HL-60 (cell line): ENCODE measurements around the gene PSMC2.

Source experiments
- DNase-seq, 2 experiments: peaks; one replicate each; pipeline ENCODE4 v3.0.0-alpha.2; 2010 to 2020; ENCODE audit warnings: low read depth in 1 of 2, low spot score in 1 of 2
- H3K27ac ChIP-seq: fragments of 250-450 bp; sonication (Bioruptor Pico); replicated peaks from 2 replicates; pipeline ENCODE4 v1.5.1; 2020; ENCODE audit warnings: mild to moderate bottlenecking, moderate library complexity
- H3K27me3 ChIP-seq: fragments of 250-450 bp; sonication (Bioruptor Pico); 2 replicates; pipeline ENCODE4 v1.5.1; 2021; ENCODE audit warnings: mild to moderate bottlenecking, moderate library complexity; ENCODE audit not compliant: insufficient read depth, poor library complexity, severe bottlenecking
- H3K4me3 ChIP-seq: replicated peaks from 2 replicates; pipeline ENCODE4 v1.5.1; 2011; ENCODE audit warnings: mild to moderate bottlenecking, control low read depth, low read length; ENCODE audit not compliant: insufficient read depth
- GABPA ChIP-seq: IDR thresholded peaks from 2 replicates; pipeline ENCODE4 v1.6.1; 2012; ENCODE audit warnings: low read depth
- POLR2AphosphoS5 ChIP-seq: IDR thresholded peaks from 2 replicates; pipeline ENCODE4 v1.6.1; 2012; ENCODE audit warnings: low read depth
- REST ChIP-seq: IDR thresholded peaks from 2 replicates; pipeline ENCODE4 v1.6.1; 2012; ENCODE audit warnings: low read depth; ENCODE audit not compliant: insufficient replicate concordance
- SPI1 ChIP-seq: IDR thresholded peaks from 2 replicates; pipeline ENCODE4 v1.6.1; 2012; ENCODE audit warnings: low read depth, mild to moderate bottlenecking, borderline replicate concordance
- TF ChIP-seq, protein P1 (sequence below): IDR thresholded peaks from one replicate; pipeline ENCODE4 v1.5.1; 2011; ENCODE audit warnings: low read length, control low read depth, inconsistent platforms; ENCODE audit not compliant: insufficient read depth

Gene PSMC2

DNA sequence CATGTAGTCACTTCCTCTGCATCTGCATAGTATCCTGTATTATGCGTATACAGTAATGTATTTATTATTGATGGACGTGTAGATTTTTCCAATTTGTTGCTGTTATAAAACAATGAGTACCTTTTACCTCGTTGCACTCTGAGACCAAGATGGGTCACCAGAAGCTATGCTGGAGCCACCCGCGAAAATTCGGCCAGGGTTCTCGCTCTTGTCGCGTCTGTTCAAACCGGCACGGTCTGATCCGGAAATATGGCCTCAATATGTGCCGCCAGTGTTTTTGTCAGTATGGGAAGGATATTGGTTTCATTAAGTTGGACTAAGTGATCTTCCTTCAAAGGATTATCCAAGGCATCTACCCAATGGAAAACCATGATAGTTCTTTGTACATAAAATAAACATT is 1.0 kb downstream of the PSMC2 start:
- Histone ChIP-seq H3K4me3 (peak overlapping the region; percentile 77), H3K27me3 (no peaks in the 10 kb centered on the region), H3K27ac (peak overlapping the region; percentile 86)
- TF ChIP-seq SPI1 (peak; percentile 27; the same call in 1 of the 2 replicates), REST (no peak)
- DNase-seq: peak in 1 of 2 experiments; percentile 41

- Histone ChIP-seq H3K27ac (peak overlapping the region; percentile 86), H3K4me3 (peak overlapping the region; percentile 77), H3K27me3 (no peaks in the 10 kb centered on the region)
- TF ChIP-seq SPI1: no peak
- no peak for TF ChIP-seq POLR2AphosphoS5
- TF ChIP-seq REST: no peak
- no peak for DNase-seq
These were observed 1.5 kb downstream of the PSMC2 start for GRCh38 chr7:103348959-103349358.

- Histone ChIP-seq H3K27me3 (no peaks in the 10 kb centered on the region), H3K4me3 (peak overlapping the region; percentile 77), H3K27ac (peak overlapping the region; percentile 86)
- no peak for TF ChIP-seq POLR2AphosphoS5
- TF ChIP-seq SPI1: peak; percentile 87
- peak in 1 of 2 experiments; percentile 14 for DNase-seq
These were observed 2.4 kb downstream of the PSMC2 start for GRCh38 chr7:103349805-103350204.

- H3K27me3 ChIP-seq: no peaks in the 10 kb centered on the region
- no peak for TF ChIP-seq SPI1
- TF ChIP-seq POLR2AphosphoS5: no peak
- TF ChIP-seq REST: no peak
- TF ChIP-seq GABPA: no peak
- TF ChIP-seq, protein P1, sequence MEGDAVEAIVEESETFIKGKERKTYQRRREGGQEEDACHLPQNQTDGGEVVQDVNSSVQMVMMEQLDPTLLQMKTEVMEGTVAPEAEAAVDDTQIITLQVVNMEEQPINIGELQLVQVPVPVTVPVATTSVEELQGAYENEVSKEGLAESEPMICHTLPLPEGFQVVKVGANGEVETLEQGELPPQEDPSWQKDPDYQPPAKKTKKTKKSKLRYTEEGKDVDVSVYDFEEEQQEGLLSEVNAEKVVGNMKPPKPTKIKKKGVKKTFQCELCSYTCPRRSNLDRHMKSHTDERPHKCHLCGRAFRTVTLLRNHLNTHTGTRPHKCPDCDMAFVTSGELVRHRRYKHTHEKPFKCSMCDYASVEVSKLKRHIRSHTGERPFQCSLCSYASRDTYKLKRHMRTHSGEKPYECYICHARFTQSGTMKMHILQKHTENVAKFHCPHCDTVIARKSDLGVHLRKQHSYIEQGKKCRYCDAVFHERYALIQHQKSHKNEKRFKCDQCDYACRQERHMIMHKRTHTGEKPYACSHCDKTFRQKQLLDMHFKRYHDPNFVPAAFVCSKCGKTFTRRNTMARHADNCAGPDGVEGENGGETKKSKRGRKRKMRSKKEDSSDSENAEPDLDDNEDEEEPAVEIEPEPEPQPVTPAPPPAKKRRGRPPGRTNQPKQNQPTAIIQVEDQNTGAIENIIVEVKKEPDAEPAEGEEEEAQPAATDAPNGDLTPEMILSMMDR: no peak
- DNase-seq: no peak
- H3K27ac ChIP-seq: no peak overlapping the region
- no peak overlapping the region for H3K4me3 ChIP-seq
These were observed 22.0 kb downstream of the PSMC2 start for GRCh38 chr7:103369432-103369831.
